GM18526 (cell line): ENCODE measurements around the gene ADGB.

Experiments used
- POLR2A ChIP-seq: IDR thresholded peaks from 3 replicates; pipeline ENCODE4 v1.6.1; 2011; ENCODE audit not compliant: insufficient read length; ENCODE audit errors: extremely low read depth

The ADGB gene

DNA sequence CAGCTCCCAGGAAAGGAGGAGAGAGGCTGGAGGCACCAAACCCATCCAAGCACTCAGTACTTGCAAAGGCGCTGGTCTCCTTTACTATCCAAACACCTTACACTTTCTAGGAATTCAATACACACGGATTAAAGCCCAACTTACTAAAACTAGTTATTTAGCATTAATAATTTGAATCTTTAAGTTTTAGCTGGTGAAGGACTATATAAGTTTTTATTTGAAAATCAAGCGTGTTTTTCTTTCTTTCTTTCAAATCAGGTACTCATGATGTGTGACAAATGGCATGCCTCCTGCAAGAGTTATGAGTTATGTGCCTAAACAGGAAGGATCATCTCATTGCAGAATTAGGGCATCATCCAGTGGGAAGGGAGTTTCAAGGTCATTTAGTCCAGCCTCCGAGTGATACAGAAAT, 263.7 kb downstream of the ADGB start:
- TF ChIP-seq POLR2A, result no peak

DNA sequence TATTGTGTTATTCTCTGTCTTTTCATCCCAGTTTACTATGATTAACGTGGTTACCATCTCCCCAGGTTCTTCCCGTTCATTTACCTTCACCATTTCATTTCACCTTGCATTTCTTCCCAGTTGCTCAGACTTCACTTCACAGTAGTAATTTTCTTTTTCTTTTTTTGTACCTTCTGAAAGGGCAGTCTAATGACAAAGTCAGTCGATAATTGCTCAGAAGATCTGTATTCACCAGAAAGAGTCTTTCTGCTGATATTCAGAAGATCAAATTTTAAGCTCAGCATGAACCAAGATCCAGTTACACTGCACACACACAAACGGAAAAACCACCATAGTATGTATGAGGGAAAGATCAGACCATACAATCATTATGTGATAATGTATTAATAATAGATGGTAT, 265.5 kb downstream of the ADGB start:
- no peak for TF ChIP-seq POLR2A

DNA sequence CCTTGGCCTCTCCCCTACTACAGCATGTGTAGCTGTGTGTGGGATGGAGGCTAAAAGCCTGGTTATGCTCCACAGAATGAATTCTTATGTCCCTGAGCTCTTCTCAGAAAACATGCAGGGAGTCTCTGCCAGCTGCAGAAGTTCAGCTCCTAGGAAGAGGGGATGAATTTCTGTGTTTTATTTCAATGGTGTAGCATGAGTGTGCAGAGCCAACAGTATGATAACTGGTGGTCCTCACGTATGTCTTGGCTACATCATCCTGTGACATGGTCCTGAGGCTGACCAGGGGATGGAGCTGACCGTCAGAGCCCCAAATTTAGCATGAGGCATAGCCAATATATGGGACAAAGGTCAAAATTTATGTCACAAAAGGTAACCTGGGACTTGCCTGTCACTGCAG, 266.1 kb downstream of the ADGB start:
- TF ChIP-seq POLR2A, result no peak
